Liver (tissue), 3 donors: Measurements from ENCODE around the gene PTH1R.

Experiments
- EGR1 ChIP-seq, 2 donors: IDR thresholded peaks; 2 replicates each; pipeline ENCODE4 v1.6.1; 2016 to 2018; ENCODE audit warnings: antibody characterized with exemption in 2 of 2, low read depth in 2 of 2
- GABPA ChIP-seq, 2 donors: IDR thresholded peaks in 1 of 2; conservative IDR thresholded peaks in 1 of 2; 2 replicates each; pipeline ENCODE4 v1.6.1; 2016; ENCODE audit warnings: antibody characterized with exemption in 2 of 2, mild to moderate bottlenecking in 1 of 2, moderate library complexity in 1 of 2
- HNF4A ChIP-seq, 2 donors: conservative IDR thresholded peaks; 2 replicates each; pipeline ENCODE4 v1.6.1; 2016; ENCODE audit warnings: antibody characterized with exemption in 2 of 2, mild to moderate bottlenecking in 2 of 2
- RAD21 ChIP-seq, 2 donors: IDR thresholded peaks; 2 replicates each; pipeline ENCODE4 v1.6.1; 2016; ENCODE audit warnings: antibody characterized with exemption in 2 of 2, mild to moderate bottlenecking in 2 of 2
- RXRA ChIP-seq, 2 donors: IDR thresholded peaks; 2 replicates each; pipeline ENCODE4 v1.6.1; 2017 to 2018; ENCODE audit warnings: antibody characterized with exemption in 2 of 2, mild to moderate bottlenecking in 1 of 2
- SP1 ChIP-seq: IDR thresholded peaks from 2 replicates; pipeline ENCODE4 v1.6.1; 2018; ENCODE audit warnings: antibody characterized with exemption, mild to moderate bottlenecking
- TAF1 ChIP-seq: conservative IDR thresholded peaks from 2 replicates; pipeline ENCODE4 v1.6.1; 2016; ENCODE audit warnings: antibody characterized with exemption, mild to moderate bottlenecking
- YY1 ChIP-seq: IDR thresholded peaks from 2 replicates; pipeline ENCODE4 v1.6.1; 2016; ENCODE audit warnings: antibody characterized with exemption, mild to moderate bottlenecking
- TF ChIP-seq, protein P1 (sequence below): fragments of 150-350 bp; IDR thresholded peaks from 2 replicates; pipeline ENCODE4 v1.5.1; 2017; ENCODE audit warnings: improper control_type of control experiment, low read depth, low read length; ENCODE audit not compliant: missing input control
- TF ChIP-seq, protein P2 (sequence below): IDR thresholded peaks from 2 replicates; pipeline ENCODE4 v1.6.1; 2016; ENCODE audit warnings: antibody characterized with exemption
- TF ChIP-seq, protein P3 (sequence below): IDR thresholded peaks from 2 replicates; pipeline ENCODE4 v1.6.1; 2016; ENCODE audit warnings: antibody characterized with exemption
- TF ChIP-seq, protein P4 (sequence below): IDR thresholded peaks from 2 replicates; pipeline ENCODE4 v1.6.1; 2016; ENCODE audit warnings: antibody characterized with exemption, mild to moderate bottlenecking
- donor health status: healthy.
- donor health status: healthy.

DNA sequence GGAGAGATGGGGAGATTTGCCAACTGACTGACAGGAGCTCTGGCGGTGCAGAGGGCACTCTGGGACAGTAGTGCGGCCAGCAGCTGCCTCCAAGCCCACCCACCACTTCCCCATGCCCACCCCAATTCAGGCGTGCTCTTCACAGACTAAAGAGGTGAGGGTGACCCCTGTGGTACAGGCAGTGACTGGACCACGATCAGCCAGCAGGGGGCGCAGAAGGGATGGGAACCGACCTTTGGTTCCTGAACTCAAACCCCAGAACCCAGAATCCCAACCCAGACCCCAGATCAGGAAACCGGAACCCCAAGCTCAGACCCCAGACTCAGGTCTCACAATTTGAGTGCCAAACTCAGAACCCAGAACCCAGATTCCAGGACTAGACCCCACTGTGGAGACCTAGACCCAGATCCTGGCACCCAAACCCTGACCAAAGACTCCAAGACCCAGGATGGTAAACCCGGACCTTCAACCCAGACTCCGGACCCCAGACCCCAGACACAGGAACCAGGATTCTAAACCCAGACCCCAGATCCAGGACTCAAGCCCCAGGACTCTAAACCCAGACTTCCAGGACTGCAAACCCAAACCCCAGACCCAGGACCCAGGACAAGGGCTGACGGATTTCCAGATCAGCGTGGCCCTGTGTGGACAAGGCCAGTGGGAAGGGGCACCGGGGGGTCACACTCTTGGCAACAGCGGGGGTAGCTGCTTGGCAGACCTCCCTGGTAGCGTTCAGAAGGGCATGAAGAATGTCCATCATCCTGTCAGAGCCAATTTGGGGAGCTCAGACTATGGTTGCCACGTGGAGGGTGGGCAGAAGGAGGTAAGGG, 10.6 kb upstream of the PTH1R start:
- TF ChIP-seq EGR1 (IDR thresholded peaks at IDR 0.05; ENCODE audit: low read depth in 2 of 2), result no peak
- TF ChIP-seq, protein P1, sequence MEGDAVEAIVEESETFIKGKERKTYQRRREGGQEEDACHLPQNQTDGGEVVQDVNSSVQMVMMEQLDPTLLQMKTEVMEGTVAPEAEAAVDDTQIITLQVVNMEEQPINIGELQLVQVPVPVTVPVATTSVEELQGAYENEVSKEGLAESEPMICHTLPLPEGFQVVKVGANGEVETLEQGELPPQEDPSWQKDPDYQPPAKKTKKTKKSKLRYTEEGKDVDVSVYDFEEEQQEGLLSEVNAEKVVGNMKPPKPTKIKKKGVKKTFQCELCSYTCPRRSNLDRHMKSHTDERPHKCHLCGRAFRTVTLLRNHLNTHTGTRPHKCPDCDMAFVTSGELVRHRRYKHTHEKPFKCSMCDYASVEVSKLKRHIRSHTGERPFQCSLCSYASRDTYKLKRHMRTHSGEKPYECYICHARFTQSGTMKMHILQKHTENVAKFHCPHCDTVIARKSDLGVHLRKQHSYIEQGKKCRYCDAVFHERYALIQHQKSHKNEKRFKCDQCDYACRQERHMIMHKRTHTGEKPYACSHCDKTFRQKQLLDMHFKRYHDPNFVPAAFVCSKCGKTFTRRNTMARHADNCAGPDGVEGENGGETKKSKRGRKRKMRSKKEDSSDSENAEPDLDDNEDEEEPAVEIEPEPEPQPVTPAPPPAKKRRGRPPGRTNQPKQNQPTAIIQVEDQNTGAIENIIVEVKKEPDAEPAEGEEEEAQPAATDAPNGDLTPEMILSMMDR, result peak; percentile 87
- no peak for TF ChIP-seq TAF1
- peak; percentile 18 to 73 for TF ChIP-seq HNF4A (conservative IDR thresholded peaks at IDR 0.05)
- TF ChIP-seq RXRA (IDR thresholded peaks at IDR 0.05), result no peak
- no peak for TF ChIP-seq YY1
- no peak for TF ChIP-seq GABPA (IDR thresholded peaks at IDR 0.05 in 1 of 2, conservative IDR thresholded peaks at IDR 0.05 in 1 of 2)
- TF ChIP-seq, protein P2, sequence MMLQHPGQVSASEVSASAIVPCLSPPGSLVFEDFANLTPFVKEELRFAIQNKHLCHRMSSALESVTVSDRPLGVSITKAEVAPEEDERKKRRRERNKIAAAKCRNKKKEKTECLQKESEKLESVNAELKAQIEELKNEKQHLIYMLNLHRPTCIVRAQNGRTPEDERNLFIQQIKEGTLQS, result no peak
- TF ChIP-seq, protein P3, sequence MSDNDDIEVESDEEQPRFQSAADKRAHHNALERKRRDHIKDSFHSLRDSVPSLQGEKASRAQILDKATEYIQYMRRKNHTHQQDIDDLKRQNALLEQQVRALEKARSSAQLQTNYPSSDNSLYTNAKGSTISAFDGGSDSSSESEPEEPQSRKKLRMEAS, result no peak
- TF ChIP-seq, protein P4, sequence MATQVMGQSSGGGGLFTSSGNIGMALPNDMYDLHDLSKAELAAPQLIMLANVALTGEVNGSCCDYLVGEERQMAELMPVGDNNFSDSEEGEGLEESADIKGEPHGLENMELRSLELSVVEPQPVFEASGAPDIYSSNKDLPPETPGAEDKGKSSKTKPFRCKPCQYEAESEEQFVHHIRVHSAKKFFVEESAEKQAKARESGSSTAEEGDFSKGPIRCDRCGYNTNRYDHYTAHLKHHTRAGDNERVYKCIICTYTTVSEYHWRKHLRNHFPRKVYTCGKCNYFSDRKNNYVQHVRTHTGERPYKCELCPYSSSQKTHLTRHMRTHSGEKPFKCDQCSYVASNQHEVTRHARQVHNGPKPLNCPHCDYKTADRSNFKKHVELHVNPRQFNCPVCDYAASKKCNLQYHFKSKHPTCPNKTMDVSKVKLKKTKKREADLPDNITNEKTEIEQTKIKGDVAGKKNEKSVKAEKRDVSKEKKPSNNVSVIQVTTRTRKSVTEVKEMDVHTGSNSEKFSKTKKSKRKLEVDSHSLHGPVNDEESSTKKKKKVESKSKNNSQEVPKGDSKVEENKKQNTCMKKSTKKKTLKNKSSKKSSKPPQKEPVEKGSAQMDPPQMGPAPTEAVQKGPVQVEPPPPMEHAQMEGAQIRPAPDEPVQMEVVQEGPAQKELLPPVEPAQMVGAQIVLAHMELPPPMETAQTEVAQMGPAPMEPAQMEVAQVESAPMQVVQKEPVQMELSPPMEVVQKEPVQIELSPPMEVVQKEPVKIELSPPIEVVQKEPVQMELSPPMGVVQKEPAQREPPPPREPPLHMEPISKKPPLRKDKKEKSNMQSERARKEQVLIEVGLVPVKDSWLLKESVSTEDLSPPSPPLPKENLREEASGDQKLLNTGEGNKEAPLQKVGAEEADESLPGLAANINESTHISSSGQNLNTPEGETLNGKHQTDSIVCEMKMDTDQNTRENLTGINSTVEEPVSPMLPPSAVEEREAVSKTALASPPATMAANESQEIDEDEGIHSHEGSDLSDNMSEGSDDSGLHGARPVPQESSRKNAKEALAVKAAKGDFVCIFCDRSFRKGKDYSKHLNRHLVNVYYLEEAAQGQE, result no peak
- no peak for TF ChIP-seq SP1
- peak; percentile 83 to 86 for TF ChIP-seq RAD21 (IDR thresholded peaks at IDR 0.05)
